H9 (cell line): ENCODE results near the gene RASL10A. TPM values are rescaled to one million over a fixed set of nuclear protein-coding genes. Genes with fewer than 3 reads are reported as not detected.

Experiments used
- DNase-seq: peaks from one replicate; pipeline ENCODE4 v3.0.0-alpha.2; 2017
- H2AFZ ChIP-seq: one replicate; pipeline ENCODE4 v1.6.1; 2013; ENCODE audit warnings: mild to moderate bottlenecking, low read length, control low read depth, moderate library complexity
- H2AK5ac ChIP-seq: 2 replicates; pipeline ENCODE4 v1.6.1; 2013; ENCODE audit warnings: low read length, control low read depth, mixed read lengths; ENCODE audit not compliant: insufficient read length
- H2BK120ac ChIP-seq: one replicate; pipeline ENCODE4 v1.6.1; 2013; ENCODE audit warnings: low read depth, mild to moderate bottlenecking, low read length, control low read depth, inconsistent platforms; ENCODE audit not compliant: poor library complexity, severe bottlenecking
- H2BK12ac ChIP-seq: 2 replicates; pipeline ENCODE4 v1.6.1; 2013; ENCODE audit warnings: low read length, control low read depth, mixed read lengths, low read depth; ENCODE audit not compliant: insufficient read length
- H2BK15ac ChIP-seq: 2 replicates; pipeline ENCODE4 v1.6.1; 2013; ENCODE audit warnings: low read depth, low read length, control low read depth
- H2BK20ac ChIP-seq: one replicate; pipeline ENCODE4 v1.6.1; 2013; ENCODE audit warnings: low read depth, mild to moderate bottlenecking, low read length, control low read depth, inconsistent platforms; ENCODE audit not compliant: poor library complexity, severe bottlenecking
- H2BK5ac ChIP-seq: 2 replicates; pipeline ENCODE4 v1.6.1; 2013; ENCODE audit warnings: low read length, control low read depth, mixed read lengths; ENCODE audit not compliant: insufficient read length
- H3K14ac ChIP-seq: 2 replicates; pipeline ENCODE4 v1.6.1; 2013; ENCODE audit warnings: low read length, control low read depth; ENCODE audit not compliant: insufficient read depth
- H3K18ac ChIP-seq: 2 replicates; pipeline ENCODE4 v1.6.1; 2013; ENCODE audit warnings: low read depth, mild to moderate bottlenecking, mixed read lengths, low read length, control low read depth; ENCODE audit not compliant: insufficient read length
- H3K23ac ChIP-seq: 2 replicates; pipeline ENCODE4 v1.6.1; 2013; ENCODE audit warnings: low read length, control low read depth, mixed read lengths, low read depth; ENCODE audit not compliant: insufficient read length
- H3K23me2 ChIP-seq: 2 replicates; pipeline ENCODE4 v1.6.1; 2013; ENCODE audit warnings: low read depth, mild to moderate bottlenecking, mixed read lengths, low read length, control low read depth; ENCODE audit not compliant: insufficient read length, poor library complexity, severe bottlenecking
- H3K27ac ChIP-seq: 2 replicates; pipeline ENCODE4 v1.5.1; 2013; ENCODE audit warnings: low read length, control low read depth, mixed read lengths, low read depth; ENCODE audit not compliant: insufficient read length
- H3K27me3 ChIP-seq: 2 replicates; pipeline ENCODE4 v1.6.1; 2013; ENCODE audit warnings: low read length, control low read depth, inconsistent platforms; ENCODE audit not compliant: insufficient read depth
- H3K4ac ChIP-seq: 2 replicates; pipeline ENCODE4 v1.6.1; 2013; ENCODE audit warnings: low read depth, mild to moderate bottlenecking, control low read depth, inconsistent platforms, low read length, moderate library complexity
- H3K4me1 ChIP-seq: 2 replicates; pipeline ENCODE4 v1.6.1; 2013; ENCODE audit warnings: low read length, control low read depth, inconsistent platforms; ENCODE audit not compliant: insufficient read depth
- H3K4me2 ChIP-seq: 2 replicates; pipeline ENCODE4 v1.6.1; 2013; ENCODE audit warnings: low read length, control low read depth, mixed read lengths; ENCODE audit not compliant: insufficient read length, insufficient read depth
- H3K56ac ChIP-seq: 2 replicates; pipeline ENCODE4 v1.6.1; 2013; ENCODE audit warnings: low read depth, mild to moderate bottlenecking, mixed read lengths, low read length, control low read depth; ENCODE audit not compliant: insufficient read length
- H3K79me1 ChIP-seq: 2 replicates; pipeline ENCODE4 v1.6.1; 2013; ENCODE audit warnings: low read depth, mild to moderate bottlenecking, moderate library complexity, low read length, control low read depth, inconsistent platforms; ENCODE audit not compliant: insufficient read depth, poor library complexity, severe bottlenecking
- H3K79me2 ChIP-seq: 2 replicates; pipeline ENCODE4 v1.6.1; 2013; ENCODE audit warnings: low read length, control low read depth, inconsistent platforms; ENCODE audit not compliant: insufficient read depth
- H3K9ac ChIP-seq: 2 replicates; pipeline ENCODE4 v1.6.1; 2013; ENCODE audit warnings: low read length, control low read depth, mixed read lengths; ENCODE audit not compliant: insufficient read length; ENCODE audit errors: extremely low read depth
- H3K9me3 ChIP-seq: one replicate; pipeline ENCODE4 v1.6.1; 2013; ENCODE audit warnings: low read depth, low read length, inconsistent platforms; ENCODE audit not compliant: control insufficient read depth
- H3T11ph ChIP-seq: one replicate; pipeline ENCODE4 v1.6.1; 2013; ENCODE audit warnings: mild to moderate bottlenecking, low read length, control low read depth, inconsistent platforms
- H4K20me1 ChIP-seq: one replicate; pipeline ENCODE4 v1.6.1; 2013; ENCODE audit not compliant: control insufficient read depth, insufficient read length, insufficient read depth
- H4K5ac ChIP-seq: 2 replicates; pipeline ENCODE4 v1.6.1; 2013; ENCODE audit warnings: low read depth, mild to moderate bottlenecking, mixed read lengths, low read length, control low read depth; ENCODE audit not compliant: insufficient read length
- H4K8ac ChIP-seq: replicated peaks from 2 replicates; pipeline ENCODE4 v1.6.1; 2013; ENCODE audit warnings: low read length, control low read depth, mixed read lengths, low read depth; ENCODE audit not compliant: insufficient read length
- H4K91ac ChIP-seq: 2 replicates; pipeline ENCODE4 v1.6.1; 2013; ENCODE audit warnings: low read depth, mild to moderate bottlenecking, moderate library complexity, mixed read lengths, low read length, control low read depth; ENCODE audit not compliant: insufficient read length
- H3K27ac Mint-ChIP-seq, 3 experiments: 2 replicates in 2 of 3; 3 replicates in 1 of 3; pipeline ENCODE4 v1.8.0; 2020 to 2021; ENCODE audit warnings: mixed read lengths in 3 of 3, mild to moderate bottlenecking in 1 of 3, moderate library complexity in 1 of 3
- H3K27me3 Mint-ChIP-seq: 2 replicates; pipeline ENCODE4 v1.8.0; 2021; ENCODE audit warnings: low read depth, mild to moderate bottlenecking, moderate library complexity, mixed read lengths
- H3K36me3 Mint-ChIP-seq, 3 experiments: 2 replicates in 2 of 3; 3 replicates in 1 of 3; pipeline ENCODE4 v1.8.0; 2020 to 2021; ENCODE audit warnings: low read depth in 3 of 3, mixed read lengths in 3 of 3; ENCODE audit not compliant: insufficient read depth in 1 of 3
- H3K4me1 Mint-ChIP-seq, 2 experiments: 2 replicates each; pipeline ENCODE4 v1.8.0; 2020; ENCODE audit warnings: mixed read lengths in 2 of 2
- H3K4me3 Mint-ChIP-seq, 2 experiments: 2 replicates in 1 of 2; 3 replicates in 1 of 2; pipeline ENCODE4 v1.8.0; 2020 to 2021; ENCODE audit warnings: mild to moderate bottlenecking in 2 of 2, mixed read lengths in 2 of 2, moderate library complexity in 1 of 2
- H3K9me3 Mint-ChIP-seq, 2 experiments: 2 replicates in 1 of 2; 3 replicates in 1 of 2; pipeline ENCODE4 v1.8.0; 2020; ENCODE audit warnings: mild to moderate bottlenecking in 2 of 2, mixed read lengths in 2 of 2, moderate library complexity in 1 of 2
- WGBS: extraction: QIAGEN DNeasy Blood & Tissue Kit; methylation state at CpG from one replicate; pipeline ENCODE4 v1.1.7; 2013; ENCODE audit warnings: missing lambda C conversion rate, low lambda C conversion rate, mixed read lengths; ENCODE audit not compliant: insufficient read length; ENCODE audit errors: extremely low coverage; 5-methylcytosine and 5-hydroxymethylcytosine counted together
- total RNA-seq: library from RNA; stranded (reverse); gene quantifications from 2 replicates; pipeline ENCODE4 v1.2.1, GENCODE V29; 2021
- TF ChIP-seq, protein P1 (sequence below): fragments of 200-600 bp; sonication (generic); conservative IDR thresholded peaks from 3 replicates; pipeline ENCODE4 v1.8.0; 2021; ENCODE audit warnings: antibody characterized with exemption, mild to moderate bottlenecking

The RASL10A gene
- total RNA-seq, 1 experiment from 2014 or later, result 0.90 TPM

- Histone ChIP-seq H3K9ac (no peak overlapping the region), H3K23me2 (no peaks in the 10 kb centered on the region), H3K18ac (no peak overlapping the region), H3K4me1 (no peaks in the 10 kb centered on the region), H4K91ac (no peak overlapping the region), H3K9me3 (no peaks in the 10 kb centered on the region), H2BK20ac (no peak overlapping the region), H3K4ac (no peak overlapping the region), H3K79me1 (no peaks in the 10 kb centered on the region), H3K27me3 (no peaks in the 10 kb centered on the region), H3K79me2 (no peaks in the 10 kb centered on the region), H3K14ac (no peak overlapping the region), H3T11ph (no peak overlapping the region), H3K56ac (no peak overlapping the region), H3K27ac (no peak overlapping the region), H4K20me1 (no peaks in the 10 kb centered on the region), H4K8ac (no peak overlapping the region), H2BK5ac (no peak overlapping the region), H2BK12ac (no peak overlapping the region), H2BK120ac (no peak overlapping the region), H4K5ac (no peak overlapping the region), H2AK5ac (no peak overlapping the region), H2AFZ (no peak overlapping the region), H3K4me2 (no peak overlapping the region), H2BK15ac (no peak overlapping the region), H3K23ac (no peak overlapping the region)
- Mint-ChIP-seq H3K4me1 (no peaks in the 10 kb centered on the region), H3K36me3 (peaks cover 25 to 88% (median 50%) of the 10 kb centered on the region in 3 experiments; a peak in 6 of 7 replicates), H3K27ac (peak overlapping the region in 2 of 3 experiments; percentile 57 to 64; a peak in 4 of 7 replicates), H3K4me3 (no peak overlapping the region; a peak in 1 of 5 replicates), H3K27me3 (no peaks in the 10 kb centered on the region), H3K9me3 (no peaks in the 10 kb centered on the region)
- no CpG with 5 or more reads among the region's 10 CpGs for WGBS
- TF ChIP-seq, protein P1, sequence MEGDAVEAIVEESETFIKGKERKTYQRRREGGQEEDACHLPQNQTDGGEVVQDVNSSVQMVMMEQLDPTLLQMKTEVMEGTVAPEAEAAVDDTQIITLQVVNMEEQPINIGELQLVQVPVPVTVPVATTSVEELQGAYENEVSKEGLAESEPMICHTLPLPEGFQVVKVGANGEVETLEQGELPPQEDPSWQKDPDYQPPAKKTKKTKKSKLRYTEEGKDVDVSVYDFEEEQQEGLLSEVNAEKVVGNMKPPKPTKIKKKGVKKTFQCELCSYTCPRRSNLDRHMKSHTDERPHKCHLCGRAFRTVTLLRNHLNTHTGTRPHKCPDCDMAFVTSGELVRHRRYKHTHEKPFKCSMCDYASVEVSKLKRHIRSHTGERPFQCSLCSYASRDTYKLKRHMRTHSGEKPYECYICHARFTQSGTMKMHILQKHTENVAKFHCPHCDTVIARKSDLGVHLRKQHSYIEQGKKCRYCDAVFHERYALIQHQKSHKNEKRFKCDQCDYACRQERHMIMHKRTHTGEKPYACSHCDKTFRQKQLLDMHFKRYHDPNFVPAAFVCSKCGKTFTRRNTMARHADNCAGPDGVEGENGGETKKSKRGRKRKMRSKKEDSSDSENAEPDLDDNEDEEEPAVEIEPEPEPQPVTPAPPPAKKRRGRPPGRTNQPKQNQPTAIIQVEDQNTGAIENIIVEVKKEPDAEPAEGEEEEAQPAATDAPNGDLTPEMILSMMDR, result no peak
- no peak for DNase-seq
Measured at GRCh38 chr22:29342577-29343312, 27.2 kb upstream of the RASL10A start.
